GM21381 (cell line): ENCODE results near the gene CD34.
"Not testable (repeated sequence)": the region's sequence is repeated elsewhere in the genome, so short reads cannot be mapped to it uniquely, and the experiment has no call there.

Source experiments
- ATAC-seq: cut with Tn5 transposase; IDR thresholded peaks from one replicate; pipeline ENCODE4 v1.9.1; 2021; ENCODE audit warnings: mild to moderate bottlenecking, moderate library complexity; ENCODE audit not compliant: unreplicated experiment

Gene CD34

GRCh38 chr1:207933205-207933800, 22.4 kb upstream of the CD34 start:
- no peak for ATAC-seq

DNA sequence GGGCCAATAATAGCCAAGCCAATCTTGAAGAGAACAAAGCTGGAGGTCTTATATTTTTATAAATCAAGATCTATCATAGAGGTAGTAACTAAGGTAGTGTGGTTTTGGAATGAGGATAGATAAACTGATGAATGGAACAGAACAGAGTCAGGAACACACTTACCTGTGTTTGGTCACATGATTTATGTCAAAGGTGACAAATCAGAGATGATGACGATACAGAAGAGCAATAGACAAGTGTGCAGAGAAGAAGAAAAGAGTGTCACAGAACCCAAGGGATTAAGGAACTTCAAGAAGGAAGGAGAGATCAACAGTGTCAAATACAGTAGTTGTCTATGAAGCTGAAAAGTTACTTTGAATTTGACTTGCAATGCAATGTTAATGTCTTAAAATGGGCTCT, 16.1 kb upstream of the CD34 start:
- ATAC-seq, result no peak

DNA sequence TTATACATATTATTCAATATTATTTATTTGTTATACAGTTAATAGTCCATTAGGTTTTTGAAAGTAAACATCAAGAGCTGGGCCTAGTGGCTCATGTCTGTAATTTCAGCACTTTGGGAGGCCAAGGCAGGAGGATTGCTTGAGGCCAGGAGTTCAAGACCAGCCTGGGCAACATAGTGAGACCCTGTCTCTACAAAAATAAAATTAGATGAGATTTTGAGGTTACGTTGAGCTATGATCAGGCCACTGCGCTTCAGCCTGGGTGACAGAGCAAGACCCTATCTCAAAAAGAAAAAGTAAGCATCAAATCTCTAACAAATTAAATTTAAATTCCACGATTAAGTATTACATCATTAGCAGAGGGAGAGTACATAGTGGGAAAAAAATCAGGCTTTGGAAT, 15.0 kb upstream of the CD34 start:
- ATAC-seq, result not testable (repeated sequence)

GRCh38 chr1:207925210-207925609, 14.3 kb upstream of the CD34 start:
- no peak for ATAC-seq

DNA sequence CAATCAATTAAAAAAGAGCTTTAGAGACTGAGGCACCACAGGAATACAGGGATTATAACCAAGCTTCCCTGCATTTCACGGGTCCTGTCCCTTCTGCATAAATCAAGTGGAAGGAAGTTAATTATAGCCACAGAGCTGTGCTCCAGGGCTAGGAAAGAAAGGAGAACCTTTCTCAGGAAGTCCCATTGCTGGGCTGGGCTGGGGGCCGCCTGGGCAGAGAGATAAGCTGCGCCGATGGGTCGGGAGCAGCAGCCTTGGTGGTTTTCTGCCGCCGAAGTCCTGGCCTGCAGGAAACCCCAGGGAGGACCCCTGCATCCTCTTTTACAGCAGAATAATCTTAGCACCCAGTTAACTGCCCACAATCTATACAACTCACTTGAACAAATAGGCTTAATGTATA, 12.6 kb upstream of the CD34 start:
- no peak for ATAC-seq

DNA sequence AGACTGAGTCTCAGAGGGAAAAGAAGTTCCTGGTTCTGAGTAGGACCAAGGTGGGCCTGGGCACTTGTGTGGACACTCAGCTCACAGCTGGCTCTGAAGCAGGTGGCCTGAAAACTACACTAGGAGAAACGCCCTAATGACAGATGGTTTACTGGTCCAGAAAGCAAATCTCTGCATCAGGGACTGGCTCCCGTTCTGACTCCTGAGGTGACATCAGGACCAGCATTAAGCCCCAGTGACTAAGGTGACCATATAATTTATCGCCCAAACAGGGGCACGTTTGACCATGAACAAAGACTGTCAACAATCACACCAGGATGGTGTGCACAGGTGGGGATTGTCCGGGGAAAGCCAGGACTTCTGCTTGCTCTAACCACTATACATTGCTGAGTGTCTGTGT, 12.2 kb upstream of the CD34 start:
- ATAC-seq, result no peak

DNA sequence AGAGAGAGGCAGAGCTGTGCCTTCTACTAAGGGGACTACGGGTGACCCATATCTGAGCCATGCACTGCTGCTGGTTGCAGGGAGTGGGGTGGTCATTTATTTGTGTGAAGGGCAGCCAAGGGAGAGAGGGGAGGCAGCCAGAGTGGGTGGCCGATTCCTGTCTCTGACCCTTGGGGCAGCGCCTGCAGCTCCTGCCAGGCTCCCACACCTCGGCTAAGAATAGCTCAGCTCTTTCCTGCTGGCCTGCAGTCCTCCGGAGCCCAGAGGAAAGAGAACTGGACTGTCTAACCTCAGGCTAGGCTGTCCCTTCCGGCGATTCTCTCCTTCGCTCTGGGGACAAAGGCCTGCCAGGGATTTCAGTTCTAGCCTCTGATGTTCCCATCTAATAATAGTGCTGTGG, 11.6 kb upstream of the CD34 start:
- ATAC-seq, result no peak

DNA sequence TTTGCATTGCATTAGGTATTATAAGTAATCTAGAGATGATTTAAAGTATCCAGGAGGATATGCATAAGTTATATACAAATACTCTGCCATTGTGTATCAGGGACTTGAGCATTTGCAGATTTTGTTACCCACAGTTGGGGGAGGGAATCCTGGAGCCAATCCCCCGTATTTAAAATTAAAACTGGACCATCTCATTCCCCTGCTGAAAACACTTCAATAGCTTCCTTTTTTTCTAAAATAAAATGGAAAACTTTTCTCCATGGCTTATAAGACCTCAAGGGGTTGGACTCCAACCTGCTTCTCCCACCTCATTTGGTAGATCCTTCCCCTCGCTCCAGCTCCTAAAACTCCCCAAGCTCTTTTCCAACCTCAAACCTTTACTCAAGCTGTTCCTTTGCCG, 10.4 kb upstream of the CD34 start:
- ATAC-seq, result no peak

DNA sequence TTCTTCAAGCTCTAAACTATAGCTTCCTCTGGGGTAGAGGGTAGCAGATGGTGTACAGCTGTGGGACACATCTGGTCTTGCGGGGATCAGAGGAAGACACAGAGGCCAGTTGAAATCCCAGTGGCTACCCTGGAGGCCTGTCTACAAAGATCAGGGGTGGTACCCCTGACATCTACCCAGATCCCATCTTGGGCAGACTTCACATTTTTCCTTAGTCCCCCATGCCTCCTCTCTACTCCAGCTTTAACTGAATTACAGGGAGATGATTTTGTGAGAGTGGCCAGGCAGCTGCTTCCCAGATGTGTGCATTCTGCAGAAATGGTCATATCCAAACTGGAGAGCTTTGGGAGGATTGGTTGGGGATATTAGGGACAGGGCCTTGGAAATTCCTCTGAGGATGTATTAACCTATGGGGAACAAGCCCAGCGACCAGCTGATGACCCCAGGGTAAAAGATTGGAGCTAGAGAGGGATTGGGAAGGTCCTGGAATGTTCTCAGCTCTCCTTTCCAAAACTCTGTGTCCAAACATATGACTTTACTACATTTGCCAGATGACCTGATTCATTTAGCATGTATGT, 9.6 kb upstream of the CD34 start:
- ATAC-seq, result no peak

- no peak for ATAC-seq
Measured at GRCh38 chr1:207919523-207920170, 8.7 kb upstream of the CD34 start.

GRCh38 chr1:207918581-207918980, 7.7 kb upstream of the CD34 start:
- ATAC-seq, result no peak

GRCh38 chr1:207918011-207918410, 7.1 kb upstream of the CD34 start:
- no peak for ATAC-seq

- ATAC-seq, result no peak
Measured at GRCh38 chr1:207917080-207917479, 6.2 kb upstream of the CD34 start.

- no peak for ATAC-seq
Measured at GRCh38 chr1:207913951-207914350, 3.0 kb upstream of the CD34 start.

DNA sequence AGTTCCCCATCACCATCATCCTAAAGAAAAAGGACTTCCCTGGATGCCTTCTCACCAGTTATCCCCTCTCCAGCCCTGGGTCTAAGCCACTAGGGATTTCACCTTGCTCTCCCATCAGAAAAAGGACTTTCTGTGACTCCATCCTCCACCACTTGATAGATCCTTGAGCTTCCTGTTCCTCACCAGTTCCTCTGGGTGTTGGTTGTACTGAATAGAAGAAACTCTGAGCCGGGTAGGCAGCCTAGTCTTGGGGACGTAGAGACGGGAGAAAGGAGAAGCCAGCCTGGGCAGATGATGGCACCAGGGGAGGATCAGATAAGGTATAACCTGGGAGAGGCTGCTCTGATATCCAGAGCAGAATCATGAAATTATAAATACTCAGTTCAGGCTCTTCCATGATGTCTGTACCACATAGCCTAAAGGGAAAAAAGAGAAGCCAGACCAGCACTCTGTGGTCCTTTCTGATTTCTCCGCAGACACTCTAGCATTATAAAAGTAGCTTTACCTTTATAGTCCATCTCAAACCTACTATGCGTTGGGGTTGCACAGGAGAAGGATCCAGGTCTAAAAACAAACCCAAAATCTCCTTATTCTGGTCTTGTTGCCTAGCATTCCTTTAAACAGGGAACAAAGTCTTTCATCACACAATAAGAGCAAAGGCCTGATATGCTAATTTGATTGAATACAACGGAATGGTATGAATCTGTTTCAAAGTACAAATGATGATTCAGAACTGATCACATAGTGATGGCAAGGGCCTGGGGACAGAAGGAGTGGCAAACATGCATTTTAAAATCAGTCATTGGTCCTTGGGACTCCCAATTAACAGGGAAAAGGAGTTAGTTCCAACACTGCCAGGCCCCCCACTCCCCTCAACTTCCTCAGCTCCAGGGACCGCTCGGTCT, 1.2 kb upstream of the CD34 start:
- no peak for ATAC-seq

- no peak for ATAC-seq
Measured at GRCh38 chr1:207909687-207910086, 1.2 kb downstream of the CD34 start.

DNA sequence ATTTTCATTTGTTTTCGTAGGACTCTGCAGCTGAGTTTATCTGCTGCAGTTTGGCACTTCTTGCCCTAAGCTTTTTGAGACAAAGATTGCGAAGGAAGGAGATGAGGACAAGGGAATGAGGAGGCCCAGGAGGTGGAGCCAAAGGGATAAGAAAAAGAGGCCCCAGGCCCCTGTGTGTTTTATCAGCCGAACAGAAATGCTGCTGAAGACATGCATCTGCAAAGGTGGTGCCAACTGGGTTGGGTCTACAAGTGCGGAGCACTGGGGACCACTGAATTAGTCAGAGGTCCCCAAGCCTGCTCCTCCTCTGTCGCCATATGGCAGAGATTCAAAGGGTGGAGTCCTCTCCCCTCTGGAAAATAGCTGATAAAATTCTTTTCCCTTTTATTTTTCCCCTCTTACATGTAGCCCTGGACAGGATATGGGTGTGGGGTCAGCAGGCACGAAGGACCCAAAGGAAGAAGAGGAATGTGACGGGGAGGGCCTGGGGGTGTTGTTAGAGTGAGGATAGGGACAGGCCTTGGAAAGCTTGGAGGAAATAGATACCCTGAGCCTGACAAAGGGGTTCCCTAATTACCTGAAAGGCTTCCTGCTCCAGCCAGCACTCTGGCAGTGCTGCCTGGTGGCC, 2.7 kb downstream of the CD34 start:
- no peak for ATAC-seq

- no peak for ATAC-seq
Measured at GRCh38 chr1:207904391-207904790, 6.5 kb downstream of the CD34 start.

DNA sequence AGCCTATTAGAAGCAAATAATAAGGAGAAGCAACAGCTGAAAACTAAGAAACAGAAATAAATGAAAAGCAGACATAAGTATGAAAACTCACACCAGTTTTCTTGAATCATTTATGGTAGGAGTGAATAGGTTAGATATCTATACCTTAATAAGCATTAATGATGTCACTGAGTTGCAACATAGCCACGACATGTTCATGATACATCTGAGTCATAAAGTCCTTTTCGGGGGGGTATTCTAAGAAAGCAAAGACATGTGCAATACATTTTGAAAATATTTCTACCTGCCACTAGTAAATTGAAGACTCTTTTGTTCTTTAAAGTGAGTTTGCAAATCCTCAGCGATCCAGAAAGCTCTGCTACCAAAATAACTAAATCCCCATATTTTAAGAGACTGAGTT, 7.2 kb downstream of the CD34 start:
- no peak for ATAC-seq

GRCh38 chr1:207903053-207903452, 7.9 kb downstream of the CD34 start:
- no peak for ATAC-seq

DNA sequence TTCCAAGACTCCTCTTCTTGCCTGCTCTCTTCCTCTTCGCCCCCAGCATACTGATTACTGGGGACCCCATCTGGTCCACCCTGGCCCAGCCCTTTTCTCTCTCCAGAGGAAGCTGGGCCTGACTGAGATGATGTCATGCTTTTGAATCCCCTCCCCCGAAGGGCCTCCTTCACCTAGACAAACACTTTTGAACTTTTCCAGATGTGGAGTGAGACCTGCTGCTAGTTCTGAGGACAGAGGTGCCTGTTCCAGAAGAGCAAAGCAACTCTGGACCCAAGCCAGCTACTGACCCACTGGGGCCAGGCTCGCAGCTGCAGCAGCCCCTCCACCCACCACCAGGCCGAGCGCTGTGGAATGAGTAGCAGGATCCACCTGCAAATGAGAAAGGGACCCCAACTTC, 8.4 kb downstream of the CD34 start:
- no peak for ATAC-seq
